Measurements from ENCODE around the gene CYP2A7.
"Not testable (repeated sequence)": the region's sequence is repeated elsewhere in the genome, so short reads cannot be mapped to it uniquely, and the experiment has no call there.

GRCh38 chr19:40825460-40826095, 56.5 kb downstream of the CYP2A7 start:
- TF ChIP-seq EZH2phosphoT487 (IDR thresholded peaks at IDR 0.05; ENCODE audit: insufficient read depth, low read depth); EZH2 (IDR thresholded peaks at IDR 0.05; ENCODE audit: insufficient read depth, poor library complexity, severe bottlenecking): not testable (repeated sequence)
